Umbilical cord (tissue), 2 donors: ENCODE data around the gene CEP89. TPM values are rescaled to one million over a fixed set of nuclear protein-coding genes. Genes with fewer than 3 reads are reported as not detected.
"Not testable (repeated sequence)": the region's sequence is repeated elsewhere in the genome, so short reads cannot be mapped to it uniquely, and the experiment has no call there.

Experiments
- DNase-seq: peaks from one replicate; pipeline ENCODE4 v3.0.0-alpha.2; 2015; ENCODE audit warnings: low spot score
- total RNA-seq: library from RNA; depleted of rRNA; stranded (reverse); fragments of >200 nt; gene quantifications from one replicate; pipeline ENCODE4 v1.2.3, GENCODE V29; 2014; ENCODE audit warnings: low replicate concordance; ENCODE audit not compliant: insufficient read depth

Gene CEP89
- total RNA-seq, 1 donor from 2014 or later: 5.8 TPM

DNA sequence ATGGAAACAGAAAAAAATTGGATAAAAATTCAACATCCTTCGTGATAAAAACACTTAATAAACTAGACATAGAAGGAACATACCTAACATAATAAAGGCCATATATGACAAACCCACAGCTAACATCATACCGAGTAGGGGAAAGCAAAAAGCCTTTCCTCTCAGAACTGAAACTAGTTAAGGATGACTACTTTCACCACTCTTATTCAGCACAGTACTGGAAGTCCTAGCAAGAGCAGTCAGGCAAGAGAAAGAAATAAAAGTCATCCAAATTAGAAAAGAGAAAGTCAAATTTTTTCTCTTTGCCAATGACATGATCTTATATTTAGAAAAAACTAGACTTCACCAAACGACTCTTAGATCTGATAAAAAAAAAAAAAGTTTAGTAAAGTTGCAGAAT is 76.4 kb downstream of the CEP89 start:
- DNase-seq: no peak

DNA sequence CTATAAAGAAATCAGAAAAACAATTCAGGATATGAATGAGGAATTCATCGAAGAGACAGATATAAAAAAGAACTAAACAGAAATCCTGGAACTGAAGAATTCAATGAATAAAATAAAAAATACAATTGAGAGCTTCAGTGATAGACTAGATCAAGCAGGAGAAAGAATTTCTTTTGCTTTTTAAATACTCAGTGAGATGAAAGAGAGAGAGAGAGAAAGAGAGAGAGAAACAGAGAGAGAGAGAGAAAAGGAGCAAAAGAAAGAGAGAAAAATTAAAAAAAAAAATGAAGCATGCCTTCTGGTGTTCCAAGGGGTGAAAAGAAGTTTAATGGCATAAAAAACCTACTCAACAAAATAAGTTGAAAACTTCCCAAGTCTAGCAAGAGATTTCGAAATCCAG is 80.1 kb downstream of the CEP89 start:
- DNase-seq: no peak

DNA sequence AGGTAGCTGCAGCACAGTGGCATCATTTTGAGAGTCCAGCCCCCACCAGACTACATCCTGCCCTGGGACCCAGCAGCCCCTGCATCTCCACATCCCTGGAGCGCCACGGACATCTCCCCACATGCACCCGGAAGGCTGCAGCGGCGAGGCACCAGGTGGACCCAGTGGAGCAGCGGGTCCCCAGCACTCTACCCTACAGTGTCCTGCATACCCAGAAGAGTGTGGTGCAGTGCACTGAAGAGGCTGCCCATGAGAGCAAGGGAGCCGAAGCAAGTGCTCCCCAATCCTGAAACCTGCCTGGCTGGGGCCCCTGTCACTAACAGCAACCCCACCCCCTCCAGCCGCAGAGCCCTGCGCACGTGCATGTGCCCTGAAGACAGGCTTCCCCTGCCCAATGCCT is 80.9 kb downstream of the CEP89 start:
- DNase-seq: no peak

DNA sequence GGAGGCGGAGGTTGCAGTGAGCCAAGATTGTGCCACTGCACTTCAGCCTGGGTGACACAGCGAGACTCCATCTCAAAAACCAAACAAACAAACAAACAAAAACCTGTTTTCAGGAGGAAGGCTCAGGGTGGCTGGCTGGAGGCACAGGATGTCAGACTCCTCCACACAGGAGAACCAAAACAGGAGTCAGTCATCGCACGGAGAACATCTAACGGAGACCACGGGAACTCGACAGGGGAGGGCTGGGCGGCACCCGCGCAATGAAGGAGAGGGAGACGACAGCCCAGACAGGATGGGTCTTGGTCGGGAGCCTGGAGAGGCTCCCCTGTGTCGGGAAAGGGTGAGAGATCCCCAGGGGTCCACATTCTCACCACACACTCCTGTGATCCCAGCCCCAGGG is 81.4 kb downstream of the CEP89 start:
- DNase-seq: no peak

DNA sequence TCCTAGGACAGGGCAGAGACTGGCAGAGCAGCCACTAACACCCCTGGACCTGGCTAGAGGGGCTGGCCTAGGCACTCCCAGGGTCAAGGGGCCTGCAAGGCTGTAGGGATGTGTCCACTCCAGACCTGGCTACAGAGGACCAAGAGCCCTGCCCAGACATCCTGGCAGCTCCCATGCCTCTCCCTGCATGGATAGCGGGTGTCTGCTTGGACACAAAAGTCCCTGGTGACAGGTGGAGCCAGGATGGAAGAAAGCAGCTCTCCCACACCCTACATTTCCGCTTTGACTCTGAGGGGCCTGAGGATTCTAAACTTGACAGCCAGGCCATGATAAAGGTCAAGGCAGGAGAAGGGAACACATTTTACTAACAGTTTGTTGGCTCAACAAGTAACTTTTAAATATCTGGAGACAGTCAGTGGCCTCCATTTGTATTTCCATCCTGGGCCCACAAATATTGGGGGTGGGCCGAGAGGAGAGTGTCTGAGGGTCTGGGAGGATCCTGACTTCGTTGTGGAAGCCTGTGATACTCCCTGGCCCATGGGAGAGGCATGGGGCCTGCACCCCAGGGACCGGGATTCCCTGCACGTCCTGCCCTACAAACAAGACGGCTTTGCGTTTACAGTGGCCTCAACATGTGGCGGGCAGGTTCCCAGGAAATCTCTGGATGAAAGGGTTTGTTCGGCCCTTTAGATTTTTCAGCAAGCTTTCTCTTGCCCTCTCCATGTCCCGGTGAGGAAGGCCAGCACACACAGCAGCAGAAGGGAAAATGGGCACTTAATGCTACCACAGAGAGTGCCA is 82.4 kb downstream of the CEP89 start:
- DNase-seq: no peak

DNA sequence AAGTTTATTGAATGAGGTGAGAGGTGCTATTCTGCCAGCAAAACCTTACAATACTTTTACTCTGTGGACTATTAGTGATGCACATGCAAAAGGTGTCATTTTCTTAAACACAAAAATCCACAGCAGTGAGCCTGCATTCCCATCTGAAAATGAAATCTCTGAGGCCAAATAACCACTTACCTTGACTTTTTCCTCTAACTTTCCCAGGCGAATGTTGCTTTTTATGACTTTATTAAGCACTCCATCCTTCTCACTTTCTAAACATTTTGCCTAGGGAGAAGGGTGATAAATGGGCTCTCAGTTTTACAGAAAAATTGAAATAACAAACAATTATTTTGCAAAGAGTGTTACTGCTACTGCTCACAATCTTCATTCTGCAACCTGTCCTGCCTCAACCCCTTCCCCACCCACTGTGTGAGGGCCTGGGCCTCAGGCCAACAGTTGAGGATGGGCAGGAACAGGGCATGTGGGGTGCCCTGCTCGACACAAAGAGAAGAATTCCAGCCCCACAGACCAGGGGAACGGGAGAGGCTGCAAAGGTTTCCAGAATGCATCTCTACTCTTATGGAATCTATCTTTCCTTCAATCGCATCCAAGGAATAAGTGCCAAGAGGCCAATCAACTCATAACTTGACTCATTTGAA is 84.1 kb downstream of the CEP89 start:
- no peak for DNase-seq

DNA sequence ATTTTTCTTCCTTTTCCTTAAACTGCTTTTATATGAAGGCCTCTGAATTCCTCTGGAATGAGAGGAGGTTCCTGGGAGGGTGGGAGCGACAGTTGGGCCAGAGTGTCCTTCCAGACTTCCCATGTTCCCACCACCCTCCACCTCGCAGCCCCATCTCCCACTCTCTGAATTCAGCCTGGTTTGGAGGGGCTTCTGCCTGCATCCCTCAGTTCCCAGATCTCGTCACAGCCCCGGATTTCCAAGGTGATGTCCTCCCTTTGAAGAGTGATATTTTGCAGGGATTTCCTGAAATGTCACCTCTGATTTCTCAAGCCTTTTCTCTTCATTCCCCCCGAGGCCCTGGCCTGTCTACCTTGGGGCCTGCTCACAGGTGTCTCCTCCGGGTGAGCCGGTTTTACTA is 85.5 kb downstream of the CEP89 start:
- DNase-seq: no peak

DNA sequence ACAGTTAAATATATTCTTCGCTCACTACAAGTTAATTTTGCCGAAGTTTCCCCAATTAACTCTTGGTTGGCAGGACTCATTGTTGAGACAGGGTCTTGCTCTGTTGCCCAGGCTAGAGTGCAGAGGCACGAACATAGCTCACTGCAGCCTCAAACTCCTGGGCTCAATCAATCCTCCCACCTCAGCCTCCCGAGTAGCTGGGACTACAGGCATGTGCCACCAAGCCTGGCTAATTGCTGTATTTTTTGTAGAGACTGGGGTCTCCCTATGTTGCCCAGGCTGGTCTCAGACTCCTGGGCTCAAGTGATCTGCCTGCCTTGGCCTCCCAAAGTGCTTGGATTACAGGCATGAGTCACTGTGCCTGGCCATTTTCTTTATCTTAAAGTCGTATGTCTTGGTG is 86.5 kb downstream of the CEP89 start:
- DNase-seq: not testable (repeated sequence)

DNA sequence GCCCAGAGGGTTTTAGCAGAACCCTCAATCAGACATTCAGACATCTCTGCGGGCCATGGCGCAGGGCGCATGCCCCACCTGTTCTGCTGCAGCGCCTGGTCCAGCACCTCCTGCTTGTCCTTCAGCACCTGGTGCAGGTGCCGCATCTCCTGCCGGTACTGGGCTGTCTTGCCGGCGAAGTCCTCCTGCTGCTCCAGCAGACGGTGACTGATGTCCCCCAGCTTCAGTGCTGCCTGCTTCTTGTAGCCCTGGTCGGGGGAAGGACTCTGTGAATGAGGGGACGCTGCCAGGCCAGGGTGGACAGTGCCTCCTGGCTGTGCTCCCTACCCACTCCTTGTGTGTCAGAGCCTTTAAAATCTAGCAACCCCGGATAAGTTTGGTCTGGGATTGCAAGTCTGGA is 90.0 kb downstream of the CEP89 start:
- DNase-seq: no peak

DNA sequence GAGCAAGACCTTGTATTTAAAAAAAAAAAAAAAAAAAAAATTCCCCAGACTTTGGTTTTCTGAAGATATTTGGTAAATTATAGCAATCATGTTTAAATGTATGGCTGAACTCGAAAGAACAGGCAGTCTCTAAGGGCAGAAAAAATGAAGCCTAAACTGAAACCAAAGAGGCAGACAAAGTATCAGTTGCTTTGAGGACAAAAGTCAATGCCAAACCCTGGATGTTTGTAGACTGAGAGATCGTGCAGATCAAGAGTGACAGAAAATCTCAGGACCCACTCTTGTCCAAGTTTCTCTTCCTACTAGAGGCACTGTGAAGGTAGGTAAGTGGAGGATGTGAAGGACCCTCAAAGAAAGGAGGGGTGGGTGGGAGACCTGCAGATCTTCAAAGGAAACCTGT is 91.1 kb downstream of the CEP89 start:
- no peak for DNase-seq

DNA sequence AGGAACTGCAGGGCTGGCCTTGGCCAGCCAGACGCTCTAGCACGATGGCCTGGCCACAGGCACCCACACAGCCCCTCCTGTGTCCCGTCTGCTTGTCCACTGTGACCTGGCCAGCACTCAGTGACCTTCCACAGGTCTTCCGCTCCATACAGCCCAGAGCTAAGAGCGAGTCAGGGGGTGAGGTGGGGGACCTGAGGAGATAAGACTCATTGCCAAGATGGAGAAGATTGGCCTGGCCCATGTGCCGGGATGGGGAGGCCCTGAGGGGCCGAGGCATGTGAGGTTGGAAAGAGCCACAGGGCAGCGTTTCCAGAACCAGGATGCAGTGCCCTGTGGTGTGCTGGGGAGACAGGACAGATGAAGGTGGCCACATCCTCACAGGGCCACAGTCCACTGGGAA is 92.0 kb downstream of the CEP89 start:
- no peak for DNase-seq

DNA sequence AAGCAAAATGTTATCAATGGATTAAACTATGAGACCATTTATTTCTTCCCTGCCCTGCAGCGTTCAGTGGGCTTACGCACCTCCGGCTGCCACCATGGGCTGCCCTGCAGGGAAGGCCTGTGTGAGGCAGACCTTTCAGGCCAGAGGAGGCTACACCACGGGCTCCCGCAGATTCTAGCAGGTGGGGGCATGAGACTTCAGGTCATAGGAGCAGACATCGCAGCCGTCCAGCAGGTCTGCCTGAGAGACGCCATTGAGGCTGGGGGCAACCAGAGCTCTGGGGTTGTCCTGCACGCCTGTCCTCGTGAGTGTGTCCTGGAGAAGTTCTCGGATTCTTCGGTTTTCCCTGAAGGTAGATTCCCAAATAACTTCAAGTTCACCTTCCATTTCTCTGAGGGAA is 92.8 kb downstream of the CEP89 start:
- no peak for DNase-seq

DNA sequence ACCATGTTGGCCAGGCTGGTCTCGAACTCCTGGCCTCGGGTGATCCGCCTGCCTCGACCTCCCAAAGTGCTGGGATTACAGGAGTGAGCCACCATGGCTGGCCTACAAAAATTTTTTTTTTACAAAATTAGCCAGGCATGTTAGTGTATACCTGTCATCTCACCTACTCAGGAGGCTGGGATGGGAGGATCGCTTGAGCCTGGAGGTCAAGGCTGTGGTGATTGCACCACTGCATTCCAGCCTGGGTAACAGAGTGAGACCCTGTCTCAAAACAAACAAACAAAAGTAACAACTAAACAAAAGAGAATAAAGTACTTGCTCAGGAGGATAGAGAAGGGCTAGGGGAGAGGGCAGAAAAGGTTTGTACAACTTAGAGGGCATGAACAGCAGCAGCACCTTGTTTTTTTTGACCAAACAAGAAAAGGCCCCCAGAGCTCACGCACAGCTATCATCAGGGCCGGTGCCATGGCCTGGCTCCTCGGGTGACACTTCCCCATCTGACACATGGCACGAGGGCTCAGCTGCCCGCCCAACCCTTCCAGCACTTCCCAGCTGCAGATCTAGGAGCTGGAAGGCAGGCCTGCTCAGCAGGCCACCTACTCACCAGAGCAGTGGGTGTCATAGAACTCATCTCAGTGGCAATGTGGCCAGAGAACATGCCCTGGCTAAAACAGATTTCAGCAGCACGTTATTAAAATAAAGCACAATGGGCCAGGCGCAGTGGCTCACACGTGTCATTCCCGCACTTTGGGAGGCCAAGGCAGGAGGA is 93.6 kb downstream of the CEP89 start:
- DNase-seq: no peak

DNA sequence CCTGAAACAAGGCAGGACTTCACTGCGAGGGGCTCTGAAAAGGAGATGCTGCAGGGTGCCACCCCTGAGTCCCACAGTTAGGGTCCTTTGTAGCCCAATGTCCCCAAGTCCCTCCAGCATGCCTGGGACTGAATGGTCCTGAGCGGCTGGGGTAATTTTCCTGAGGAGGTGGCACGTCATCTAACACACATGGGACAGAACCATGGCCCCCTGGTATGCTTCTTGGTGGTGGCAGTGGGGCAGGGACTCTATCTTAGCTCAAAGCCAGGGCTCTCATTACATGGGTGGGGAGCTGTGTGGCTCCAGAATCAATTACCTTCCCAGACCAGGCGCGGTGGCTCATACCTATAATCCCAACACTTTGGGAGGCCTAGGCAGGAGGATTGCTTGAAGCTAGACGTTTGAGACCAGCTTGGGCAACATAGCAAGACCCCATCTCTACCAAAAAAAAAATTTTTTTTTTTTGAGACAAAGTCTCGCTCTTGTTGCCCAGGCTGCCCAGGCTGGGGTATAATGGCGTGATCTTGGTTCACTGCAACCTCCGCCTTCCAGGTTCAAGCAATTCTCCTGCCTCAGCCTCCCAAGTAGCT is 94.3 kb downstream of the CEP89 start:
- DNase-seq: no peak

DNA sequence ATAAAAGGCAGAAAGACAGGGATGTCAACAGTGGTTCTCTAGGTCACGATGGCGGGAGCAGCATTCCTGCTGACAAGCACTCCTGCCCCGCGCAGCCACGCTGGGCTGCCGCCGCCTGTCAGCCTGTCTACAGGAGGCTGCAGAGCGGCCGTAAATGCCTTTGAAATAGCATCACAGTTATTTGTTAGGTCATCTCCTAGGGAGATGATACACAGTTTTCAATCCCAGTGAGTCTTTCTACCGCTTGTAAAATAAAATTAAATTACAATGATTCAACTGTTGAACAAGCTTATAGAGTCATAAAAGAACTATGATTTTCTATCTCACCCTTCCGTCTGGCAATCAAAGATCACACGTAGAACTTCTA is 94.9 kb downstream of the CEP89 start:
- DNase-seq: peak; percentile 69

DNA sequence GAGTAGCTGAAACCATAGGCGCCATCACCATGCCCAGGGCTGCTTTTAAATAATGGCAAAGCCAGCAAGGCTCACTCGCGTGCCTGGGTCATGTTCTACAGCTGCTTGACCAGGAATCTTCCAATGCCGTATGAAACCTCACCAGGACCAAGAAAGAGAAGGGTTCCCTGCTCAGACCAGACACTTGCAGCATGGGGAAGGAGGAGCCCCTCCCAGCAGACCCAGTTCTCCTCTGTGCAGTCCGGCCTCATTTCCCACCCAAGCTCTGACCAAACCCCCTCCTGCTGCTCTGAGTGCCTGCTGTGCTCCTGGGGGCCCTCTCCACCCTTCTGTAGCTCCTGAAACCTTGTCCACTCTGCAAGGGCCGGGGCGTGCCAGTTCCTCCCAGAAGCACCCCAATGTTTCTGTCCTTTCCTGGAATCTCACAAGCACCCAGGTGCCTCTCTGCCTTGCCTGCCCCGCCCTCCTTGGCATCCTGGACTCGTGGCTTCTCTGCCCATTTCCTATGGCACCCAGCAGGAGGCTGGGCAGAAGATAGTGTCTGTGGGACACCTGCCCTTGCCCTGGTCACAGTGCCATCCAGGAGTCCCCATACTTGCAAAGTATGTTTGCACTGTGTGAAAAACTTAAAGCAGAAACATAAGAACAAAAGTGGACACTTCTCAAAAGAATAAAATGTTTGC is 95.4 kb downstream of the CEP89 start:
- no peak for DNase-seq

DNA sequence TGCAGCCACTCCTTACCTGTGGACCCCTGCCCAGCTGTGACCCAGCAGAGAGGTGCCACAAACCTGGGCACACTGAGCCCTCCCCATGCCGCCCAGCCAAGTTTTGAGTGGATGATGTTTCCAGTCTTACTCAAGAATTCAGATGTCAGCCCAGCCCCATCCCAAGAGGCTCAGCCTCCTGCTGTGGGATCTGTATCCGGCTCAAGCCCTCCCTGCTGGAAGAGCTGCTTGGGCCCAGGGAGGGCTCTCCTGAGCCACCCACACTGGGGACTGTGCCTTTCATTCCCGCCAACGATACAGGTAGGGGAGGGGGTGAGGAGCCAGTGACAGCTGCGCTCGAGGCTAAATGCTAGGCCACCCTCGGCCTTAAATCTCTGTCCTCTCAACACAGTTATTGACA is 96.3 kb downstream of the CEP89 start:
- DNase-seq: no peak

DNA sequence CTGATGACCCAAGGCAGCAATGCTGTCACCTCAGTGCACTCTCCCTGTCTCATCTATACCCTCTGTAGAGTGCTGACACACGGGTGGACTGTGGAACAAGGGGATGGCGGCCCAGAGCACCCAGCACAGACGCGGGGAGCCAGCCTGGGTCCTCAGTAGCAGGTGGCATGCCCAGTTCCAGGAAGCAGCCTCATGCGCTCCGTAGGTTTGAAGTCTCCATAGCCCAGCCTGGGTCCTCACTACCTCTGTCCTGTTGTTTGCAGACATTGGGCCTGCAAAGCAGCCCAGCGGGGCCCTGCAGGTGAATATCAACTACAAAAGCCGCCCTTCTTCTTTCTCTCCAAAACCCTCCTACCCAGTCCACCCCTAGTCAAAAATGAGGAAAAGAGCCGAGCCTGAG is 97.2 kb downstream of the CEP89 start:
- no peak for DNase-seq

DNA sequence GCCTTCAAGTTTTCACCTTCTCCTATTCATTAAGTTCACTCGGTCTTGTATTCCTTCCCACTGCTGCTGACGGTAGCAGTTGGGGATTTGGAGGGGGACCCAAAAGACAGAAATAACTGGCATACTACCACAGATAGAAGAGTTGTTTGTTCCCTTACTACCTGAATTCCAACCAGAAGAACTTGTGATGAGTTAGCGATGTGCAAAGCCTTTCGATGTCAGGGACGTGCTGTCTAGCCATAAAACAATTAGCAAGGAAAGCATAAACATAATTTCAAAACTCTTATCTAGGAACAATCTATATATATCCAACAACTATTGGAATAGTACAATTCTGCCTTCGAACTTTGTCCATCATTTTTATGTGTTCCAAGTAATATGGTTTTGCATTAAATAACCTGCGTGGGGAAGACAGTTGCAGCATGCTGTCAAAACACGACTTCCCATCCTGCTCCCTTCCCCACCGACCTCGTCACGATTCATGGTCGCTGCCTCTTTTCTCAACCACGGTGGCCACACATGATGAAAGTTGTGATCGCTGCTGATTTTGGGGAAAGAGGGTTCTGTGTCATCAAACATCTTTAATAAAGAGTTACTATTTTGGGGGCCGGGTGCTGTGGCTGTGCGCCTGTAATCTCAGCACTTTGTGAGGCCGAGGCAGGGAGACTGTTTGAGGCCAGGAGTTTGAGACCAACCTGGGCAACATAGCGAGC is 98.4 kb downstream of the CEP89 start:
- no peak for DNase-seq

DNA sequence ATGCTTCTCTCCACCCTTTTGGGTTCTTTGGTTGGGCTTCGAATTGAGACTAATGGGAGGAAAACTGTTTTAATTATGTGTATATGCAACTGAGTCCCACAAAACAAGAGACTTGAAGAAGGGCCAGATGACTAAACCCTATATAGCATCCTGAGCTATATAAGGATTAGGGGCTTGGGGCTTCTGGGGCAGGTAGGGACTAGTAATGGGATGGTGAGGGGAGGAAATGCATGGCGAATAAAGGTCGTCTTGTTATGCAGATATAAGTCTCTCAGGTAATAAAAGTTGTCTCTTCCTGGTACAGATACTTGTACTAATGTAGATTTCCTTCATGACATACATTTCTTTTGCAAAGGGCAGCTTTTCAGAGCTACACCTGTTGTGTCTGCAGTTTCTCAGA is 99.4 kb downstream of the CEP89 start:
- no peak for DNase-seq

DNA sequence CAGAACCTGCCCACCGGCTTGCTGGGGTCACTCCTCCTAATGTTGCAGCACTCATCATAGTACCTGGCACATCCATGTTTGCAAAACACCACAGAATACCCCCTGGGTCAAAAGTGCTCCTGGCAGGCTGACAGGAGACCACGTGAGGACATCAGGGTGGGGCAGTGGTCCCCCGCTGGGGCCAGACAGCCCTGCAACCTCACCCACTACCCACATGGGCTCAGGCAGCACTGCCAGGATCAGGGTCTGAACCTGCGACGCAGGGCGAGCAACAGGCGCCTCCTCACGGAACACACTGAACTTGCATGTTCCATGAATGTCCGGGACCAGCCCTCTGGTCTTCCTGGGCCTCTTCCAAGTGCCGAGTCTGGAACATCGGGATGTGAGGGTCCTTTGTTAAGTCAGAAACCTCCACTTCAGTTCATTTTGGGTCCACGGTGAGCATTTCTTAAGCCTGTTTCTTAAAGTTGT is 100.7 kb downstream of the CEP89 start:
- no peak for DNase-seq
